Measurements from ENCODE around the gene CFAP54. TPM values are rescaled to one million over a fixed set of nuclear protein-coding genes. Genes with fewer than 3 reads are reported as not detected.

CFAP54 gene
- total RNA-seq, 1 experiment from 2014 or later = 0.35 TPM

DNA sequence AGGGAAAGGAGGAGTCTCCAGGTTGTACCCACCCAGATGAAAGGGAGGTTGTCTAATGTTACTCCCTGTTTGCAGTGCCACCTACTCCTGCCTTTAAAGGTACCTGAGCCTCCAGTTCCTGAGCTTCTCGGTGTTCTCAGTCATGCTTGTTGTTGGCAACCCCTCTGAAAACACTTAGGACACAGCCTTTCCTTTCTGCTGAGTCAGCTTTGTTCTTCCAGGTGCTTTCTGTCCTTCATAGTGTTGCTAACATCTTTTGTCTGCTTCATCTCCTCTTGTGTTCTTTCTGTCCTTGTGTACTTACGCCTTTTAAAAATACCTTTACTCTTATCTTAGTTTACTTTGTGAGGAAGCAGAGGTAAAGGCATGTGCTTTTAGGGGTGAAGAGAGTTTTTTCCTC lies 320.7 kb downstream of the CFAP54 start:
- no peaks in the 10 kb centered on the region for H3K36me3 Mint-ChIP-seq (ENCODE audit: insufficient read depth, unreplicated experiment)
- H3K4me1 Mint-ChIP-seq (ENCODE audit: low read depth, unreplicated experiment) = peaks cover 39% of the 10 kb centered on the region
- H3K27ac Mint-ChIP-seq (ENCODE audit: unreplicated experiment) = peak overlapping the region; percentile 46
- no TSS peak for BruUV-seq (replicated peaks)
- no peak for DNase-seq
- H3K4me3 Mint-ChIP-seq (ENCODE audit: low read depth, unreplicated experiment) = no peak overlapping the region
- intact Hi-C loops (cut with micrococcal nuclease; ENCODE audit: unreplicated experiment) = loop anchor here (2.0 kb wide), 1 partner anchor 97 kb away; the partner anchor contains the start of gene NEDD1
- H3K9me3 Mint-ChIP-seq (ENCODE audit: low read depth, unreplicated experiment) = peaks cover 6% of the 10 kb centered on the region
- TF ChIP-seq, protein P1, sequence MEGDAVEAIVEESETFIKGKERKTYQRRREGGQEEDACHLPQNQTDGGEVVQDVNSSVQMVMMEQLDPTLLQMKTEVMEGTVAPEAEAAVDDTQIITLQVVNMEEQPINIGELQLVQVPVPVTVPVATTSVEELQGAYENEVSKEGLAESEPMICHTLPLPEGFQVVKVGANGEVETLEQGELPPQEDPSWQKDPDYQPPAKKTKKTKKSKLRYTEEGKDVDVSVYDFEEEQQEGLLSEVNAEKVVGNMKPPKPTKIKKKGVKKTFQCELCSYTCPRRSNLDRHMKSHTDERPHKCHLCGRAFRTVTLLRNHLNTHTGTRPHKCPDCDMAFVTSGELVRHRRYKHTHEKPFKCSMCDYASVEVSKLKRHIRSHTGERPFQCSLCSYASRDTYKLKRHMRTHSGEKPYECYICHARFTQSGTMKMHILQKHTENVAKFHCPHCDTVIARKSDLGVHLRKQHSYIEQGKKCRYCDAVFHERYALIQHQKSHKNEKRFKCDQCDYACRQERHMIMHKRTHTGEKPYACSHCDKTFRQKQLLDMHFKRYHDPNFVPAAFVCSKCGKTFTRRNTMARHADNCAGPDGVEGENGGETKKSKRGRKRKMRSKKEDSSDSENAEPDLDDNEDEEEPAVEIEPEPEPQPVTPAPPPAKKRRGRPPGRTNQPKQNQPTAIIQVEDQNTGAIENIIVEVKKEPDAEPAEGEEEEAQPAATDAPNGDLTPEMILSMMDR (IDR thresholded peaks at IDR 0.05; ENCODE audit: unreplicated experiment) = no peak
- H3K27me3 Mint-ChIP-seq (ENCODE audit: unreplicated experiment) = no peaks in the 10 kb centered on the region
- CTCF ChIA-PET = no interaction called here

- CTCF ChIA-PET = interaction anchor here (0.6 kb wide), 2 partner anchors 99 to 1785 kb away, joined by 3 to 7 read pairs; no protein-coding TSS in a partner anchor
- Mint-ChIP-seq H3K27ac (ENCODE audit: unreplicated experiment) (peak overlapping the region; percentile 46), H3K4me3 (ENCODE audit: low read depth, unreplicated experiment) (no peak overlapping the region)
Measured at GRCh38 chr12:96810477-96810876, 321.1 kb downstream of the CFAP54 start.

GRCh38 chr12:96811083-96811482 lies 321.7 kb downstream of the CFAP54 start:
- Mint-ChIP-seq H3K4me3 (ENCODE audit: low read depth, unreplicated experiment) (no peak overlapping the region), H3K4me1 (ENCODE audit: low read depth, unreplicated experiment) (peaks cover 39% of the 10 kb centered on the region), H3K36me3 (ENCODE audit: insufficient read depth, unreplicated experiment) (no peaks in the 10 kb centered on the region), H3K9me3 (ENCODE audit: low read depth, unreplicated experiment) (peaks cover 6% of the 10 kb centered on the region), H3K27me3 (ENCODE audit: unreplicated experiment) (no peaks in the 10 kb centered on the region), H3K27ac (ENCODE audit: unreplicated experiment) (peak overlapping the region; percentile 46)
- CTCF ChIA-PET = interaction anchor here (0.5 to 0.6 kb wide), 3 partner anchors 100 to 1786 kb away, joined by 3 to 7 read pairs (median 3); no protein-coding TSS in a partner anchor
- intact Hi-C loops (cut with micrococcal nuclease; ENCODE audit: unreplicated experiment) = loop anchor here (2.0 kb wide), 1 partner anchor 96 kb away; the partner anchor contains the start of gene NEDD1
- no TSS peak for BruUV-seq (replicated peaks)
- TF ChIP-seq, protein P1 (IDR thresholded peaks at IDR 0.05; ENCODE audit: unreplicated experiment) = no peak
- DNase-seq = peak; percentile 43

More at GRCh38 chr12:96810477-96810876, 321.1 kb downstream of the CFAP54 start:
- no TSS peak for BruUV-seq (replicated peaks)
- TF ChIP-seq, protein P1 (IDR thresholded peaks at IDR 0.05; ENCODE audit: unreplicated experiment) = no peak
- H3K9me3 Mint-ChIP-seq (ENCODE audit: low read depth, unreplicated experiment) = peaks cover 6% of the 10 kb centered on the region
- DNase-seq = no peak
- H3K4me1 Mint-ChIP-seq (ENCODE audit: low read depth, unreplicated experiment) = peaks cover 39% of the 10 kb centered on the region
- H3K36me3 Mint-ChIP-seq (ENCODE audit: insufficient read depth, unreplicated experiment) = no peaks in the 10 kb centered on the region
- no peaks in the 10 kb centered on the region for H3K27me3 Mint-ChIP-seq (ENCODE audit: unreplicated experiment)
- intact Hi-C loops (cut with micrococcal nuclease; ENCODE audit: unreplicated experiment) = loop anchor here (2.0 kb wide), 1 partner anchor 96 kb away; the partner anchor contains the start of gene NEDD1

DNA sequence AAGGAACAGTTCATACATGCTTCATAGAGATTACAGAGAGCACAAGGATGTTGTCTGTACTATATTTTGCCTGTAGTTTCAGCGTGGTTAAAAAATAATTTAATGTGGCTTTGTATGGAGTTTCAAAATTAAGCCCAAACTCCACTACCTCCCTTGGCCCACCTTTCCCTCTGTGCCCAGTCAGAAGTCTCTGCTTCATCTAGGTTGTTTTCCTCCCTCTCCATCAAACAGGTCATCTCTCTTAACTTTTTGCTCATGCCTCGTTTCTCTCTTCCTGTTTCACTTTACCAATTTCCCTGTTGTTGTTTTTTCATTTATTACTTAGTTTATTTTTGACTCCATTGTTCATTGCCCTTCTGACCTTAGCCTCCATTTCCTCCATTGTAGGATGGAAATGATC lies 322.8 kb downstream of the CFAP54 start:
- DNase-seq = no peak
- CTCF ChIA-PET = no interaction called here
- no peak overlapping the region for H3K4me3 Mint-ChIP-seq (ENCODE audit: low read depth, unreplicated experiment)
- H3K27me3 Mint-ChIP-seq (ENCODE audit: unreplicated experiment) = no peaks in the 10 kb centered on the region
- TF ChIP-seq, protein P1 (IDR thresholded peaks at IDR 0.05; ENCODE audit: unreplicated experiment) = no peak
- H3K27ac Mint-ChIP-seq (ENCODE audit: unreplicated experiment) = no peak overlapping the region
- H3K36me3 Mint-ChIP-seq (ENCODE audit: insufficient read depth, unreplicated experiment) = no peaks in the 10 kb centered on the region
- no TSS peak for BruUV-seq (replicated peaks)
- H3K4me1 Mint-ChIP-seq (ENCODE audit: low read depth, unreplicated experiment) = peaks cover 39% of the 10 kb centered on the region
- intact Hi-C loops (cut with micrococcal nuclease; ENCODE audit: unreplicated experiment) = no loop called here
- H3K9me3 Mint-ChIP-seq (ENCODE audit: low read depth, unreplicated experiment) = peaks cover 6% of the 10 kb centered on the region

Measured in Calu3 (cell line).